Measurements from ENCODE around the gene VPS51.

DNA sequence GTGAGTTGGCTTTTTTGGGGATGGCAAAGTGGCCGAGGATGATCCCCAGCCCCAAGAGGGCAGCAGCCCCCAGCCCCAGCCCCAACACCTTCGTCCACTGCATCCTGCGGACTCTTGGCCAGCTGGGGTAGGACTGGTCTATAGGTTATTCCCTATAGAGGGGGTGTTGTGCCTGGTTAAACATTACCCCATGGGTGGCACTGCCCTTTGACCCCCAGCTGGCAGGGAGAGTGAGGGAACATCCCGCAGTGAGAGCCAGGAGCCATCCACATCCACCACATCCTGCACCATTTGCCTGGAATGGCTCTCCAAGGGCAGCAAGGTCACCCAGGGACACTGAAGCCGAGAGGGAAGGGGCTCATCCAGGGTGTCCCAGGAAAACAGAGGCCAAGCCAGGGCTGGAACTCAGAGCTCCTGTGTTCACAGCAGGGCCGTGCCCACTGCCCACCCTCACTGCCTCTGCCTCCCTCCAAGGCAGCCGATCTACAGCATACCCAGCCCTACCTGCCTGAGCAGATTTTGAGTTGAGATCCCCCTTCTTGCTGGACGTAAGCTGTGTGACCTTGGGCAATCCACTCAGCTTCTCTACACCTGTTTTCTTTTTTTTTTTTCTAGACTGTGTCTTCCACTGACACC, 37.5 kb upstream of the VPS51 start, which contains the start of gene NAALADL1:
- TF ChIP-seq, protein P1, sequence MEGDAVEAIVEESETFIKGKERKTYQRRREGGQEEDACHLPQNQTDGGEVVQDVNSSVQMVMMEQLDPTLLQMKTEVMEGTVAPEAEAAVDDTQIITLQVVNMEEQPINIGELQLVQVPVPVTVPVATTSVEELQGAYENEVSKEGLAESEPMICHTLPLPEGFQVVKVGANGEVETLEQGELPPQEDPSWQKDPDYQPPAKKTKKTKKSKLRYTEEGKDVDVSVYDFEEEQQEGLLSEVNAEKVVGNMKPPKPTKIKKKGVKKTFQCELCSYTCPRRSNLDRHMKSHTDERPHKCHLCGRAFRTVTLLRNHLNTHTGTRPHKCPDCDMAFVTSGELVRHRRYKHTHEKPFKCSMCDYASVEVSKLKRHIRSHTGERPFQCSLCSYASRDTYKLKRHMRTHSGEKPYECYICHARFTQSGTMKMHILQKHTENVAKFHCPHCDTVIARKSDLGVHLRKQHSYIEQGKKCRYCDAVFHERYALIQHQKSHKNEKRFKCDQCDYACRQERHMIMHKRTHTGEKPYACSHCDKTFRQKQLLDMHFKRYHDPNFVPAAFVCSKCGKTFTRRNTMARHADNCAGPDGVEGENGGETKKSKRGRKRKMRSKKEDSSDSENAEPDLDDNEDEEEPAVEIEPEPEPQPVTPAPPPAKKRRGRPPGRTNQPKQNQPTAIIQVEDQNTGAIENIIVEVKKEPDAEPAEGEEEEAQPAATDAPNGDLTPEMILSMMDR (IDR thresholded peaks at IDR 0.05) = no peak
- no peak for TF ChIP-seq POLR2A (IDR thresholded peaks at IDR 0.05)

Data from esophagus squamous epithelium (tissue), 4 donors.